ENCODE measurements around the gene GRM7.

DNA sequence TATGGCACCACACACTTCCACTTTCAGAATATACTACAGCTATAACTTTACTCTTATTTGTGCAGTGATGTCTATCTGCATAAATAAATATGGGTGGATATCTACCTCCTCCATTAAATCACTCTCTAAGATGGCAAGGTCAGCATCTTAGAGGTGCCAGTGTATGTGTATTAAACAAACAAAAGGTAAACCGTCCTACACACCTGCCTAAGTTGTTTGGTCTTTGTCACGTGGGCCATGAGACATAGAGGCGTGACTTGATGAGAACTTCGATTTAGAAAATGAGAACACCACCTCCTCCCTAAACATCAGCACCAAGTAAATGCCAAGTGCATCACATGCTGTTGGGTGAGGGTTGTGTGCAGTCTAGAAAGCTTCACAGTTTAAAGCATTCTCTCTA lies 310.6 kb downstream of the GRM7 start:
- TF ChIP-seq, protein P1, sequence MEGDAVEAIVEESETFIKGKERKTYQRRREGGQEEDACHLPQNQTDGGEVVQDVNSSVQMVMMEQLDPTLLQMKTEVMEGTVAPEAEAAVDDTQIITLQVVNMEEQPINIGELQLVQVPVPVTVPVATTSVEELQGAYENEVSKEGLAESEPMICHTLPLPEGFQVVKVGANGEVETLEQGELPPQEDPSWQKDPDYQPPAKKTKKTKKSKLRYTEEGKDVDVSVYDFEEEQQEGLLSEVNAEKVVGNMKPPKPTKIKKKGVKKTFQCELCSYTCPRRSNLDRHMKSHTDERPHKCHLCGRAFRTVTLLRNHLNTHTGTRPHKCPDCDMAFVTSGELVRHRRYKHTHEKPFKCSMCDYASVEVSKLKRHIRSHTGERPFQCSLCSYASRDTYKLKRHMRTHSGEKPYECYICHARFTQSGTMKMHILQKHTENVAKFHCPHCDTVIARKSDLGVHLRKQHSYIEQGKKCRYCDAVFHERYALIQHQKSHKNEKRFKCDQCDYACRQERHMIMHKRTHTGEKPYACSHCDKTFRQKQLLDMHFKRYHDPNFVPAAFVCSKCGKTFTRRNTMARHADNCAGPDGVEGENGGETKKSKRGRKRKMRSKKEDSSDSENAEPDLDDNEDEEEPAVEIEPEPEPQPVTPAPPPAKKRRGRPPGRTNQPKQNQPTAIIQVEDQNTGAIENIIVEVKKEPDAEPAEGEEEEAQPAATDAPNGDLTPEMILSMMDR (IDR thresholded peaks at IDR 0.05) = no peak
- TF ChIP-seq EZH2 (IDR thresholded peaks at IDR 0.05; ENCODE audit: borderline replicate concordance, insufficient read depth, low read depth, low read length, poor library complexity, severe bottlenecking) = no peak
